Measurements from ENCODE around the gene SMIM5.

- no peak for TF ChIP-seq CTCF (IDR thresholded peaks at IDR 0.05)
- peak in 1 of 2 donors; percentile 27 for TF ChIP-seq POLR2A (IDR thresholded peaks at IDR 0.05)
These were observed 12.3 kb downstream of the SMIM5 start for GRCh38 chr17:75645501-75645888.
